GM23338 (cell line): Measurements from ENCODE around the gene MAN2C1. TPM values are rescaled to one million over a fixed set of nuclear protein-coding genes. Genes with fewer than 3 reads are reported as not detected.
A peak's percentile ranks its signal among the peaks of the same experiment; 100 is the strongest.

Experiments
- ATAC-seq: fragments of 200-7000 bp; cut with Tn5 transposase; 3 replicates; pipeline ENCODE4 v1.9.1; 2020
- DNase-seq: peaks from one replicate; pipeline ENCODE4 v3.0.0-alpha.2; 2015; ENCODE audit warnings: low spot score
- H2AFZ ChIP-seq: fragments of 200-600 bp; sonication (generic); 2 replicates; pipeline ENCODE4 v1.8.0; 2016; ENCODE audit warnings: antibody characterized with exemption, mild to moderate bottlenecking, moderate library complexity
- H3F3A ChIP-seq: fragments of 200-600 bp; sonication (generic); replicated peaks from 2 replicates; pipeline ENCODE4 v1.8.0; 2017; ENCODE audit warnings: antibody characterized with exemption, mixed run types, low read depth
- H3K27ac ChIP-seq: fragments of 200-600 bp; sonication (generic); 2 replicates; pipeline ENCODE4 v1.6.1; 2016; ENCODE audit warnings: low read depth
- H3K27me3 ChIP-seq: fragments of 200-600 bp; sonication (generic); 2 replicates; pipeline ENCODE4 v1.8.0; 2016; ENCODE audit warnings: mild to moderate bottlenecking, mixed run types, moderate library complexity; ENCODE audit not compliant: insufficient read depth
- H3K36me3 ChIP-seq: fragments of 200-600 bp; sonication (generic); 2 replicates; pipeline ENCODE4 v1.8.0; 2016; ENCODE audit warnings: mild to moderate bottlenecking; ENCODE audit not compliant: insufficient read depth
- H3K4me1 ChIP-seq: fragments of 200-600 bp; sonication (generic); 2 replicates; pipeline ENCODE4 v1.8.0; 2016; ENCODE audit warnings: mild to moderate bottlenecking, moderate library complexity; ENCODE audit not compliant: insufficient read depth
- H3K4me2 ChIP-seq: fragments of 200-600 bp; sonication (generic); 2 replicates; pipeline ENCODE4 v1.7.1; 2017; ENCODE audit warnings: mixed run types
- H3K4me3 ChIP-seq: fragments of 200-600 bp; sonication (generic); 2 replicates; pipeline ENCODE4 v1.6.1; 2016; ENCODE audit warnings: mixed run types
- H3K79me2 ChIP-seq: fragments of 200-600 bp; sonication (generic); replicated peaks from 2 replicates; pipeline ENCODE4 v1.8.0; 2017; ENCODE audit warnings: mild to moderate bottlenecking; ENCODE audit not compliant: insufficient read depth
- H3K9me2 ChIP-seq: fragments of 200-600 bp; sonication (generic); 2 replicates; pipeline ENCODE4 v1.8.0; 2017; ENCODE audit not compliant: insufficient read depth
- H4K20me1 ChIP-seq: fragments of 200-600 bp; sonication (generic); replicated peaks from 2 replicates; pipeline ENCODE4 v1.8.0; 2017; ENCODE audit warnings: mild to moderate bottlenecking; ENCODE audit not compliant: insufficient read depth
- H3K27ac Mint-ChIP-seq: 2 replicates; pipeline ENCODE4 v1.8.0; 2020; ENCODE audit warnings: inconsistent platforms, mild to moderate bottlenecking, moderate library complexity, mixed read lengths
- H3K27me3 Mint-ChIP-seq: 3 replicates; pipeline ENCODE4 v1.8.0; 2022; ENCODE audit warnings: low read depth, mild to moderate bottlenecking, moderate library complexity, mixed read lengths, inconsistent platforms; ENCODE audit not compliant: insufficient read depth, poor library complexity
- H3K36me3 Mint-ChIP-seq: 3 replicates; pipeline ENCODE4 v1.8.0; 2021; ENCODE audit warnings: low read depth, mild to moderate bottlenecking, inconsistent platforms, moderate library complexity, mixed read lengths
- H3K4me1 Mint-ChIP-seq: 3 replicates; pipeline ENCODE4 v1.8.0; 2020; ENCODE audit warnings: mild to moderate bottlenecking, inconsistent platforms, mixed read lengths
- H3K4me3 Mint-ChIP-seq: 3 replicates; pipeline ENCODE4 v1.8.0; 2021; ENCODE audit warnings: moderate library complexity, mild to moderate bottlenecking, inconsistent platforms, mixed read lengths
- H3K9me3 Mint-ChIP-seq: 3 replicates; pipeline ENCODE4 v1.8.0; 2020; ENCODE audit warnings: moderate library complexity, mild to moderate bottlenecking, inconsistent platforms, mixed read lengths
- CREB1 ChIP-seq: fragments of 250-450 bp; sonication (Bioruptor Pico); IDR thresholded peaks from 2 replicates; pipeline ENCODE4 v1.5.0; 2020; ENCODE audit warnings: low read depth, mild to moderate bottlenecking, moderate library complexity
- CTCF ChIP-seq, 2 experiments: fragments of 200-600 bp in 1 of 2; sonication (generic) in 1 of 2; conservative IDR thresholded peaks; 2 replicates each; pipeline versions ENCODE4 v1.5.1 to v1.6.1; 2016 to 2017; ENCODE audit warnings: antibody characterized with exemption in 2 of 2, low read depth in 2 of 2, mild to moderate bottlenecking in 2 of 2, moderate library complexity in 1 of 2
- EZH2 ChIP-seq: fragments of 200-600 bp; sonication (generic); IDR thresholded peaks from one replicate; pipeline ENCODE4 v1.8.0; 2017; ENCODE audit warnings: antibody characterized with exemption, mild to moderate bottlenecking, low read depth; ENCODE audit not compliant: unreplicated experiment
- EZH2phosphoT487 ChIP-seq: fragments of 200-600 bp; sonication (generic); IDR thresholded peaks from one replicate; pipeline ENCODE4 v1.8.1; 2018; ENCODE audit warnings: antibody characterized with exemption; ENCODE audit not compliant: unreplicated experiment
- JUNB ChIP-seq: IDR thresholded peaks from one replicate; pipeline ENCODE4 v1.6.1; 2016; ENCODE audit warnings: antibody characterized with exemption; ENCODE audit not compliant: unreplicated experiment
- NANOG ChIP-seq: IDR thresholded peaks from 2 replicates; pipeline ENCODE4 v1.6.1; 2016; ENCODE audit warnings: antibody characterized with exemption, borderline replicate concordance
- POLR2AphosphoS5 ChIP-seq: IDR thresholded peaks from 2 replicates; pipeline ENCODE4 v1.6.1; 2016; ENCODE audit warnings: antibody characterized with exemption, low read depth
- ZNF462 ChIP-seq: fragments of 250-450 bp; sonication (Bioruptor Pico); IDR thresholded peaks from 2 replicates; pipeline ENCODE4 v1.5.0; 2020; ENCODE audit warnings: mild to moderate bottlenecking, moderate library complexity
- polyA plus RNA-seq: library from polyadenylated mRNA; unstranded; fragments of >200 nt; fragmentation: Nextera tagmentation; extraction: Ambion mirVana; gene quantifications from 2 replicates; pipeline ENCODE4 v1.2.1, GENCODE V29; 2016
- total RNA-seq: library from RNA; depleted of rRNA; stranded (reverse); fragments of >200 nt; shearing (Covaris generic); gene quantifications from 2 replicates; pipeline ENCODE4 v1.2.3, GENCODE V29; 2014
- TF ChIP-seq, protein P1 (sequence below): IDR thresholded peaks from one replicate; pipeline ENCODE4 v1.6.1; 2018; ENCODE audit warnings: antibody characterized with exemption; ENCODE audit not compliant: unreplicated experiment

The MAN2C1 gene
- total and polyA plus RNA-seq, 2 experiments from 2014 or later: 42.3 to 129 TPM

- TF ChIP-seq, protein P1, sequence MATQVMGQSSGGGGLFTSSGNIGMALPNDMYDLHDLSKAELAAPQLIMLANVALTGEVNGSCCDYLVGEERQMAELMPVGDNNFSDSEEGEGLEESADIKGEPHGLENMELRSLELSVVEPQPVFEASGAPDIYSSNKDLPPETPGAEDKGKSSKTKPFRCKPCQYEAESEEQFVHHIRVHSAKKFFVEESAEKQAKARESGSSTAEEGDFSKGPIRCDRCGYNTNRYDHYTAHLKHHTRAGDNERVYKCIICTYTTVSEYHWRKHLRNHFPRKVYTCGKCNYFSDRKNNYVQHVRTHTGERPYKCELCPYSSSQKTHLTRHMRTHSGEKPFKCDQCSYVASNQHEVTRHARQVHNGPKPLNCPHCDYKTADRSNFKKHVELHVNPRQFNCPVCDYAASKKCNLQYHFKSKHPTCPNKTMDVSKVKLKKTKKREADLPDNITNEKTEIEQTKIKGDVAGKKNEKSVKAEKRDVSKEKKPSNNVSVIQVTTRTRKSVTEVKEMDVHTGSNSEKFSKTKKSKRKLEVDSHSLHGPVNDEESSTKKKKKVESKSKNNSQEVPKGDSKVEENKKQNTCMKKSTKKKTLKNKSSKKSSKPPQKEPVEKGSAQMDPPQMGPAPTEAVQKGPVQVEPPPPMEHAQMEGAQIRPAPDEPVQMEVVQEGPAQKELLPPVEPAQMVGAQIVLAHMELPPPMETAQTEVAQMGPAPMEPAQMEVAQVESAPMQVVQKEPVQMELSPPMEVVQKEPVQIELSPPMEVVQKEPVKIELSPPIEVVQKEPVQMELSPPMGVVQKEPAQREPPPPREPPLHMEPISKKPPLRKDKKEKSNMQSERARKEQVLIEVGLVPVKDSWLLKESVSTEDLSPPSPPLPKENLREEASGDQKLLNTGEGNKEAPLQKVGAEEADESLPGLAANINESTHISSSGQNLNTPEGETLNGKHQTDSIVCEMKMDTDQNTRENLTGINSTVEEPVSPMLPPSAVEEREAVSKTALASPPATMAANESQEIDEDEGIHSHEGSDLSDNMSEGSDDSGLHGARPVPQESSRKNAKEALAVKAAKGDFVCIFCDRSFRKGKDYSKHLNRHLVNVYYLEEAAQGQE: no peak
- TF ChIP-seq CTCF (conservative IDR thresholded peaks at IDR 0.05; ENCODE audit: low read depth in 2 of 2): no peak
- no peak for TF ChIP-seq POLR2AphosphoS5
- TF ChIP-seq EZH2phosphoT487: no peak
- TF ChIP-seq CREB1 (CRISPR knock-in tag): no peak
Measured at GRCh38 chr15:75369897-75370581, 1.6 kb upstream of the MAN2C1 start (continued).

GRCh38 chr15:75368689-75369239, 357 bp upstream of the MAN2C1 start:
- no peaks in the 10 kb centered on the region for H3K27me3 ChIP-seq
- peaks cover 12% of the 10 kb centered on the region for H3K4me1 Mint-ChIP-seq
- H3K4me1 ChIP-seq: peaks cover 13% of the 10 kb centered on the region; the same call in 1 of the 2 replicates
- ATAC-seq: peak; percentile 13
- peak overlapping the region; percentile 98 for H3K27ac ChIP-seq
- peaks cover 22% of the 10 kb centered on the region for H3K36me3 ChIP-seq
- H3K4me2 ChIP-seq: peak overlapping the region; percentile 85
- H3K9me2 ChIP-seq: no peaks in the 10 kb centered on the region
- peak overlapping the region; percentile 89 for H3K4me3 Mint-ChIP-seq
- peaks cover 26% of the 10 kb centered on the region; the same call in 1 of the 2 replicates for H3F3A ChIP-seq
- peak overlapping the region; percentile 87 for H3K4me3 ChIP-seq
- peaks cover 12% of the 10 kb centered on the region for H4K20me1 ChIP-seq
- H3K27ac Mint-ChIP-seq: peak overlapping the region; percentile 98
- DNase-seq: no peak
- H2AFZ ChIP-seq: peak overlapping the region; percentile 23; the same call in 1 of the 2 replicates
- peaks cover 65% of the 10 kb centered on the region for H3K36me3 Mint-ChIP-seq
- no peaks in the 10 kb centered on the region; the same call in 2 of the 3 replicates for H3K9me3 Mint-ChIP-seq
- peaks cover 10% of the 10 kb centered on the region; the same call in 1 of the 2 replicates for H3K79me2 ChIP-seq
- peaks cover 11% of the 10 kb centered on the region for H3K27me3 Mint-ChIP-seq
- TF ChIP-seq EZH2 (no peak), POLR2AphosphoS5 (no peak), NANOG (no peak), ZNF462 (no peak), CTCF (conservative IDR thresholded peaks at IDR 0.05; ENCODE audit: low read depth in 2 of 2) (no peak), JUNB (no peak), CREB1 (CRISPR knock-in tag) (no peak)
